GM21515 (cell line): ENCODE results near the gene HLX.

ENCODE experiments used
- ATAC-seq: cut with Tn5 transposase; IDR thresholded peaks from one replicate; pipeline ENCODE4 v1.9.1; 2021; ENCODE audit not compliant: unreplicated experiment

HLX gene

GRCh38 chr1:220894025-220894923, 15.0 kb downstream of the HLX start:
- no peak for ATAC-seq

DNA sequence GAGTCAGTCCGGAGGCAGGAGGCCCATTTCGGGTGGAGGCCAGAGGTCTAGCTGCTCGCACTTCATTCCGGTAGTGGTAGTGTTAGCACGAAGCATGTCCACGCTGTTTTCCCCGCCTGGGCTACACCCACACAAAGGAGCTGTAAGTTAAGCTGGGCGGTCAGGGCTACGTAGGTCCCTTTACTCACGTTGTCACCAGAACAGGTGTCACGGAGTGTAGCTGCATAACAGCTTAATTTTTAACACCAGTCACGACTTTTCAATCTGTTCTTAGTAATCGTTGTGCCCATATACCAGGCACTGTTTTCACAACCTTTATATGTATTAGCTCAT, 15.6 kb downstream of the HLX start:
- ATAC-seq, result no peak

DNA sequence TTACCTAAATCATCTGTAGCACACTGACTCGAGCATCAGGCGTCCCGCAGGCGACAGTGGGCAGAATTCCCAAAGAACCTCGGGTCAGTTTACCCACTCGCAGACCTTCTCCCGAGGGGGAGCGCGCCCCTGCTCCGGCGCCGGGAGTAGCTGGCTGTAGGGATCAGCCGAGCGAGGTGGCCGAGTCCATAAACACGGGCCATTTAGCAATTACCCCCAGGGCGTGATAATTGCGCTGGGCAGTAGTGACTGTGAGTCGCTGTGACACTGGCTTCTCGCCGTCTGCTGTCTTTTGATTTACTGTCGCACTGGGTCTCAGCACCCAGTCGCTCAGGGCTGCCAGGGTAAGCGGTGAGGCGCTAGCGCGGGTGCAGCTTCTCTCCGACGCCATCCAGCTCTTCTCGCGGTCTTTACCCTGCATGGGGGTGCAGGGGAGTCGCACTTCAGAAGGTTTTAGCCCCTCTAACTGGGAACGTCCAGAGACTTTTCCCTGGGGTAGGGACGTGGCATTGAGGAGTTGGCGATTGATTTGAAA, 16.2 kb downstream of the HLX start:
- ATAC-seq, result no peak

- ATAC-seq, result no peak
Measured at GRCh38 chr1:220896092-220896491, 16.8 kb downstream of the HLX start.

GRCh38 chr1:220900842-220901241, 21.6 kb downstream of the HLX start:
- ATAC-seq, result no peak

DNA sequence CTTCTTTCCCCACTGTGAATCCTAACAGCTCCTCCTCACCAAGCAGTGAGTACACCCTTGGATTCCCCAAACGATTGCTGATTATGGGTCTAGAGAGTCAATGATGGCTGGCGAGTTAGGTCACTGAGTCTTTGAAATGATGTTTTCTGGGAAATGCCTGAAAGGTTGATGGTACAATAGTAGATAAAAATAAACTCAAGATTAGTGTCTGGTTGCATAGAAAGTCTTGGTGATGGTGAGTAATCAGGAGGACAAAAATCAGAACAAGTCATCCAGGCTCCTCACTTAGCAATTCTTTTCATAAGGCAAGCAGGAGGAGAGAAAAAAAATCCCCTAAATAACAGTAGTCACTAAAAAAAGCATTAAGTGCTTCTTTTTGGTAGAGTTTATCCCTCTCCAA, 22.6 kb downstream of the HLX start:
- no peak for ATAC-seq

DNA sequence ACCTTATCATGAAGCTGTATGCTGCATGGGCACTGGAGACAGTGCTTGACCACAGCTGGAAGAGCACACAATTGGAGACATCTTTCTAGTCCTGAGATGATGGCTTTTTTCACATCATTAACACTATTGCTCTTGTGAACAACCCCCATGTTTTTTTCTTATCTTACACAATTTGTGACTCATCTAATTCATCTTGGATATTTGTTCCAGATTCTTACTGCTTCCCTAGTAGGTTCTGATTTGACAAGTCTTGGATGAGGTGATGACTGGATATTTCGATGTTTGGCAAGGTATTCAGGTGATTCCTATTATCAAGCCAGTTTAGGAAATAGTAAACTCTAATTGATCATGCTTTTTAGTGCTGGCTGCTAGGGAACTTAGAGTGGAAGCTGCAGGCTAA, 23.7 kb downstream of the HLX start:
- ATAC-seq, result no peak

- ATAC-seq, result no peak
Measured at GRCh38 chr1:220904876-220905275, 25.6 kb downstream of the HLX start.

DNA sequence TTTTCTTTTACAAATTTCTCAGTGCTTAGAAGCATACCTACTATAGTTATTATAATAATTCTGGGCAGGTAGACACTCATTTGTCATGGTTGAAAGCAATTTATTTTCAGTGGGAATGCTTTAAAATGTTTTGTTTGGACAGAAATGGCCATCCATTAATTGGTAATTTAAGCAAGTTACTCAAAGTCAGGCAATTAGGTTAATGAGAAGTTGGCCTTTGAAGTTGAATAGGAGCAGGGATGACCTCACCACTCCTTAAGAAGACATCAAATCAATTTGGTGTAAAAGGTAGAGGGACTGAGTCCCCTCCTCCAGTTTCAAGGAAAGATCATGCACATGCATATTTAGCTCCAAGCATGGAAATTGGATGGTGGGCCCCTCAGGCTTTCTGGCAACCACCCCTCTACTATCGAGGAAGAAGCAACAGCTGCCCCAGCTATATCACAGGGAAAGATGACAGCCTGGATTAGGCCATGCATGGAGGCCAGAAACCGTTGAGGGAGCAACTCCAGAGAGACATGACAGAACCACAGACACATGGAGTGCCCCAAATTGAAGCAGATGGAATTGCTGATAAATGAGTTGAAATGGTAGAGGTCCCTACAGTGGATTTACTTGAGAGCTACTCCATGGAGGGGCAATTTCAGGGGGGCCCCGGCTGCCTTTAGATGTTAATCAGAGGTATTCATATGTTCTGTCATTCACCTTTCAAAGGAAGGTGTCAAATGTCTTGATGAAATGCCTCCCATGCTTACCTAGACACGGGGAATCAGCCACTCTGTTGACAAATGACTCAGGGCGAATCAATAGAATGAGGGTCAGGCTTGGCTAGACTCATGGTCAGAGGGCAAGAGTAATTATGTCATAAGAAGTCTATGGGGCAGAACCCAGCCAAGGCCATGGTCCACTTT, 26.7 kb downstream of the HLX start:
- no peak for ATAC-seq

DNA sequence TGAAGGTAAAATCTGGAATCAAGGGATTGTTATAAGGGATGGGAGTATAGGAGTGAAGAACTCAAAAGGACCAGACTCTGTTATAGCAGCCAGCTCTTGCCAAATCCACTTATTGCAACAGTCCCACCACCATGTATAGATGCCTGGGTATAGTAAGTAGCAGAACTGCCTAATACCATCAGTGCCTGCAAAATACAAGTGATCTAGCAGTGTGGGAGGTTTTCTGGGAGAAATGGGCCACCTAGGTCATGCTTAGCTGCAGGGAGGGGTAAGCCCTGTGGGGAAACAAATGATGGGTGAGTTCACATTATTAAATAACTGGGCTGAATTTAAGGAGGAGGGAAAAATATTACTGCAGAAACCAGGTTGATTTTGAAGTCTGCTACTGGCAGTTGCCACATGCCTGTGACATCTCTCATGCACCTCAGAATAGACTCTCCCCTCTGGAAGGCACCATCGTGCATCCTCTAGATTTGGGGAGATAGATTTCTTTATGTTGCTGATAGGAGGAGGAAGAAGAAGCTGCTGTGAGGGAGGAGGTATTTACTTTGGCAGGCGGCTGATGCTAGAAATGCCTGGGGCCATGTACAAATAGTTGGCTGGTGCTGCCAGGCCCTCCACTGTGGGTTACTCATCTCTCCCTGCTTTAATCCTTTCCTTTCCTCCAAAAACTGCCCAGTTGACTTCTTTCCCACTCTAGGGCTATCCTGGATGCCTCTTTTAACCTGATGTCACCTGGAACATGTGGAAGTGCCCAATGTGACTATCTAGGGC, 27.5 kb downstream of the HLX start:
- no peak for ATAC-seq

DNA sequence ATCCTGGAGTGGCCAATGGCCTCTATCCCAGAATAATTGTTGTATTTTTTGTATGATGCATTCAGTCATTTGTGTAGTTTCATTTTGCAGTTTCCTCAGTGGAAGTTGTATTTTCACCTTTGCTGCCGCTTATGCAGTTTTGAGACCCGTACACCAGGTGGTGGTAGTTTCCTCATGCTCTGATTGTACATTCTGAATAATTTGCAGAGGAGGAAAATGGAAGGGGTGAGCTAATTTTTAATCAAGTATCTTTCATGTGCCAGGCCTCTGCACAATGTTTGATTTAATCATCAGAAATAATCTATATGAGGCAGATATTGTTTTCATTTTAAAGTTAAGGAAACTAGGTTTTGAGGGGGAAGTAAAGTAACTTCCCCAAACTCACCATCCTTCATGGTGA, 29.5 kb downstream of the HLX start:
- no peak for ATAC-seq

DNA sequence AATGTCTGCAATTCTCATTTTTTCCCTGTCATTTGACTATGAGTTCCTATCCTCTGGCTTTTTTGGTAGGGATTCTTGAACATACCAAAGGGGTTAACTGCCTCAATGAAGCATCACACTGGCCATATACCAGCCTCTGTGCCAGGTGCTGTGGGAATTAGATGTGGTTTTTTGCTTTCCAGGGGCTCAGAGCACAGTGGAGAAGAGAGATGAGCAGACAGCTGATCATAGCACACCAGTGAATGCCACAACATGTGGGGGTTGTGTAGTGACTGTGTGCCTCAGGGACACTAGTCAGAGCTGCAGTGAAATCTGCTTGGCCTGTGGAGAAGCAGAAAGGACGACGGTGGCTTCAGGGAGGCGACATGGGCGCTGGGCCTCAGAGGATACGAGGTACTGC, 30.8 kb downstream of the HLX start:
- ATAC-seq, result no peak

DNA sequence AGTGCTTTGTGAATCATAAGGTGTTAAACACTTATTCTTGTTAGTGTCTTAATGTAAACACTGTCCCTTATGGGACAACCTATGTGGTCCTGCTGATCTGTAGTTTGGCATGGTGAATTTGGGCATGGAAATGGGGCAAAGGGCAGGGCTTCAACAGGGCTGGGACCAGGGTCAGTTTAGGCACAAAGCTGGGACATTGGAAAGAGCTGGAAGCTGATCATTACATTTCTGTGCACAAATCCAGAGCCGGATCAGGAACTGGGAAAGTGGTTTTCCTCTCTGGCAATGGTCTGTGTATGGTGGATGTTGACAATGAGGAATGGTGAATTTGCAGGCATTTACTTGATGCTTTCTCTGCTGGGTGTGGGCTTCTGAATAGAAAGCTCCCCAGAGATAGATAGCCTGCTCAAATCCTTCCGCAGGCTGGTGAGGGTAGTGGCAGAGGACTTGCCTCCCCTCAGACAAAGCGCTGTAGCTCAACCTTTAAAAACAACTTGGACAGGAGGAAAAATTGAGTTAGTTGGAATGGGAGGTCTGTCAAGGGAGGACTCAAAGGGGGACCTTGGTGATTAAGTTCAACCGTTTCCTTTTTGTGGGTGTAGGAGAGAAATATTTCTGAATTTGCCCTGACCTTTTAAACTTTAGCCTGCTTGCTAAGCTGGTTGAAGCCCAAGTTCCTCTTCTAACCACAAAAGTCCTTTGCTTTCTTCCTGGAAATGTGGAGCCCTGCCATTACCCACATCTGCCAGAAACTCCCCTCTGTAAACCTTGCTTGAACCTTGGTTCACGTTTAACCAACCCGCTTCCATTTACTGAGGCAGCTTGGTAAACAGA, 35.3 kb downstream of the HLX start:
- no peak for ATAC-seq

- no peak for ATAC-seq
Measured at GRCh38 chr1:220915117-220915440, 35.8 kb downstream of the HLX start.

DNA sequence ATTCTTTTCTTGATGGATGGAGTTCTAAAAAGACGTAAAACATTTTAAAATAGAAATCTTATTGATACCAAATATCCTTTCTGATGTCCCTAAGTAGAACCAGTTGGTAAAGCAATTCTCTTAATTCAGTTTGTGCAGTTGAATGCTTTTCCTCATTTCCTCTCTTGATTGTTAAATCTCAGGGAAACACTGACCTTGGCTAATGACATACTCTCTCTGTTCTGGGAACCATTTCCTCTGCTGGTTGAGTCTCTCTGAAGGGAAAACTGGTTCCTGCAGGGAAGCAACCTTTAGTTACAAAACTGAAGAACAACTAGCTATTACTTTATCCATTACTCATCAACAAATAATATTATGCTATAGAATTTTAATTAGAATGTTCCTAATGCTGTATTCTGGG, 36.7 kb downstream of the HLX start:
- ATAC-seq, result no peak

DNA sequence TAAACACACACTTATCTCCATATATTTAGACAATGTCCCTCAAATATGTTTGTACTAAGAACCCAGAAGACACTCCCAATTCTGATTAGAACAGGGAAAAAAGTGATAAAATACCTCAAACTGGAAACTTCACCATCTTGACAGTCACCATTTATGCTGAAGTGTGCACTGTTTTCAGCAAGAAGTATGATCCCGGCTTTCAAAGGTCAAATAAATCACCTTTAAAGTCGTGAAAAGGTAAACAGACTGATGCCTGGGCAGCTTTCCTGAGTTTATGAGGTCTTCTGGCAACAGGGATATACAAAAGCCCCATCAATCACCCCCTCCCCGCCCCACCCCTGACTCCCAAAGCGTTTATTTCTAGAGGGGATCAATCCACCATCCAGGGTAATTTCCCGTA, 37.9 kb downstream of the HLX start:
- ATAC-seq, result no peak

GRCh38 chr1:220917535-220918209, 38.4 kb downstream of the HLX start:
- no peak for ATAC-seq

DNA sequence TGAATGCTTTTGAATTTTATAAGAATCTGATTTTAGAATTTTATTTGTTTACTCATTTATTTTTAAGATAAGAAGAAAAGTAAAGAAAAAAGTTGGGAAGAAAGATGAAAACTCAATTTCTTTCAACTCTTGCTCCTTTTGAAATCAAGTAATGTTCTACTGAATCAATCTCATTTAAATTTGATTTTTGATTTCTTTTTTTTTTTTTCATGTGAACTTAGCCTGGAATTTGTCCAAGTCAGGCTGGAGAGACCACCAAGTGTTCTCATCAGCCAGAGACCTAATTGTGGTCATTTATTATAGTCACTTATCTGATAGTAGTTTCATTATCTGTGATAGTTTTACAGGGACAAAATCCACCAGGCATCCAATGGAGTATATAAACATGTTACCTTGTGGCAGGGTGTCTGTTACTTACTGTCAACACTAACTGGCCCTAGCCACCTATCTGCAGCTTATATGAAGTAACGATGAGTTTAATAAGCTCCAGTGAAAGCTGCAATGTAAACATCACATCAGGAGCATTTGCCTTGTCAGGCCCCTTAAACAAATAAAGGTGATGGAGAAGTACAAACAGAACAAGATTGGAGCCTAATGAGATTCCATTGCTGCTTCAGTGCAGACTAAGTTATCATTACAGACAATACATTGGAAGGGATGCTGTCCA, 39.2 kb downstream of the HLX start:
- no peak for ATAC-seq

DNA sequence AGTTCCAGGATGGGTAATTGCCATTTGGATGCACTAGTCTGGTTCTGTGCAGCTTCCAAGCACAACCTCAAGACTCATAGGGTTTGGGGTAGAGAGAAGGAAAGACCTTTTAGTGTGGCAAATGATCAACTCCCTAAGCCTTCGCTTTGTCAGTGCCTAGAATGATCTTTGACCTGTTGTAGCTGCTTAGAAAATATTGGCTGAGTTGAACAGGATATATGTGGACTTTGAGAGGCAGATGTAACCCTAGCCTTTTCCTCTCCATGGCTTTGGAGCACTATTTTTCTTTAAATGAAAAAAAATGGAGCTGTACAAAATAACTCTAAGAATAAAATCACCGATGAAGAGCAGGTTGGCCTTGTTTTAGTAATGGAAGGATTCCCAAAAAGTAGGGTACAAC, 41.7 kb downstream of the HLX start:
- ATAC-seq, result no peak
